Measurements from ENCODE around the gene KAZN. TPM values are rescaled to one million over a fixed set of nuclear protein-coding genes. Genes with fewer than 3 reads are reported as not detected.

KAZN gene
- total RNA-seq, 8 experiments from 2014 or later, result 16.9 to 31.4 (median 21.4) TPM

DNA sequence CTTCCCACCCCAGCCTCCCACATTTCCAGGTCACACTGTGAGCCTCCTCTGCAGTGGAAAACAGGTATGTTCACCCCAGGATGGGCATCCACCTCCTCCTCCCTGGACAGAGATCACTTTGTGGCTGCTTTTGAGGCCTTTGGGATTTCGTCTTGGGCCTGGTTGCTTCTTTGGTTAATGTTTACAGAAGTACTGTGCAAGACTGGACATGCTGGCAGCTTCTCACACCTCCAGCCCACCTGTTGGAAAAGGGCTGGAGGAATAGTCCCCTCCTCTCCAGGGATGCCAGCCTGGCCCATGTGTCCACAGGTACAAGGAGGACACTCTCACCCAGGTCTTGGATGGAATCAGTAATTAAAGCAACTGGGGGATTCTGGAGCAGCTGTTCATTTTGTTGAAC is 56.1 kb downstream of the KAZN start:
- Histone ChIP-seq H3K4me3 (no peak overlapping the region), H3K27ac (no peak overlapping the region), H3K4me1 (replicated peaks in 1 of 2) (peaks cover 12 to 16% of the 10 kb centered on the region in 2 donors)
- 83 to 100% (median 100%) methylated on average over 1 of the region's 1 CpG; no CpG with 5 or more reads in 6 of the 10 experiments for WGBS, 10 experiments
- peak in 1 of 8 experiments; percentile 4 for ATAC-seq (replicated peaks in 6 of 8)
- in situ Hi-C loops (cut with MboI; ENCODE audit: low pct_unique_long_range_greater_than_20kb in 2 of 9, low sequenced_read_pairs in 9 of 9, unreplicated experiment in 9 of 9), result no loop called here

DNA sequence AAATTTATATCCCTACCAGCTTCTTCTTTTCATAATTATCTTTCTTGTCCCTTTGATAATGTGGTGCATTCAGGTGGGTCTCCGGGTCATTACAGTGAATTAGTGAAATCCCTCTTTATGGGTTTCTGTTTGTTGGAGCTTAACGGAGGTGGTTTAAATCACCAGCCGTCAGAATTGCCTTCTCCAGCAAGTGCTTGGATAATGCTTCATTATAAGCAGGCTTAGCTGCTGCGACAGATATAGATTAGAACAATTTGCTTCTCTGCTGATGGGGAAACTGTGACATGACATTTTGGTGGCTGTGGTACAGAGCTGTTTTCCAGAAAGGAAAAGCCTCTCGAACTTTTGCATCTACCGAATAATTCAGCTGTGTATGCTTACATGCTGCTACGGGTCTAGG is 56.9 kb downstream of the KAZN start:
- H3K27ac ChIP-seq, result peak overlapping the region in 1 of 2 donors; percentile 4
- H3K4me3 ChIP-seq, result no peak overlapping the region
- in situ Hi-C loops (cut with MboI; ENCODE audit: low pct_unique_long_range_greater_than_20kb in 2 of 9, low sequenced_read_pairs in 9 of 9, unreplicated experiment in 9 of 9), result no loop called here
- peaks cover 12 to 16% of the 10 kb centered on the region in 2 donors for H3K4me1 ChIP-seq (replicated peaks in 1 of 2)
- 20 to 100% (median 65%) methylated on average over 1 to 7 of the region's 7 CpGs for WGBS, 10 experiments
- ATAC-seq (replicated peaks in 6 of 8), result peak in 5 of 8 experiments; percentile 32 to 76 (median 46)

DNA sequence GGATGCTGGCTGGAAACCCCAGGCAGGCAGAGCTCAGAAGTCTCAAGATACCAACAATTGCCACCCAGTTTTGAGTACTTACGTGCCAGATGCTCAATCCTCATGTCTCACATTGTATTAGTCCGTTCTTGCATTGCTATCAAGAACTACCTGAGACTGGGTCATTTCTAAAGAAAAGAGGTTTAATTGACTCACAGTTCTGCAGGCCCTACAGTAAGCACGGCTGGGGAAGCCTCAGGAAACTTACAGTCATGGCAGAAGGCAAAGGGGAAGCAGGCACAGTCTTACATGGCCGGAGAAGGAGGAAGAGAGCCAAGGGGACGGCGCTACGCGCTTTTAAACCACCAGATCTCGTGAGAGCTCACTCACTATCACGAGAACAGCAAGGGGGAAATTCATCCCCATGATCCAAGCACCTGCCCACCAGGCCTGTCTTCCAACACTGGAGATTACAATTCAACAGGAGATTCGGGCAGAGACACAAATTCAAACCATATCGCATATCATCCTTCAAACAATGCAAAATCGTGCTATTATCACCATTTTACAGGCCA is 58.0 kb downstream of the KAZN start:
- H3K27ac ChIP-seq, result no peak overlapping the region
- WGBS, 10 experiments, result 35 to 100% (median 86%) methylated on average over 1 to 13 of the region's 13 CpGs; no CpG with 5 or more reads in 1 of the 10 experiments
- in situ Hi-C loops (cut with MboI; ENCODE audit: low pct_unique_long_range_greater_than_20kb in 2 of 9, low sequenced_read_pairs in 9 of 9, unreplicated experiment in 9 of 9), result no loop called here
- no peak overlapping the region for H3K4me3 ChIP-seq
- H3K4me1 ChIP-seq (replicated peaks in 1 of 2), result peaks cover 12 to 16% of the 10 kb centered on the region in 2 donors
- ATAC-seq (replicated peaks in 6 of 8), result no peak

DNA sequence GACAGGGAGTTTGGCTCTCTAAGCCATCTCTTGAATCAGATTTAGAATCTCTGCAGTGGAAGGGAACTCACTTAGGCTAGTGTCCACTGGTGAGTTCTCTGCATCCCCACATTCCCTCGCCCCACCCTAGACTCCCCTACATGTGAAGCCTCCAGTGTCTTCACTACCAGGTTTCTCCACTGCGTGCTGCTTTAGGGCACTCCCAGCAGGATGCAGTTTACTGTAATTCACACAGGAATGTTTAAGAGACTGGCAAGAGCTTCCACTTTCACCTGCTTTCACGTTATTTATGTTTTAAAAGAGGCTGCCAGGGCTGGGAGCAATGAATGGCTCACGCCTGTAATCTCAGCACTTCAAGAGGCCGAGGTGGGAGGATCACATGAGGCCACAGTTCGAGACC is 60.2 kb downstream of the KAZN start:
- peaks cover 12 to 16% of the 10 kb centered on the region in 2 donors for H3K4me1 ChIP-seq (replicated peaks in 1 of 2)
- H3K4me3 ChIP-seq, result no peak overlapping the region
- WGBS, 10 experiments, result 46 to 90% (median 83%) methylated on average over 2 to 5 of the region's 6 CpGs; no CpG with 5 or more reads in 2 of the 10 experiments
- in situ Hi-C loops (cut with MboI; ENCODE audit: low pct_unique_long_range_greater_than_20kb in 2 of 9, low sequenced_read_pairs in 9 of 9, unreplicated experiment in 9 of 9), result no loop called here
- ATAC-seq (replicated peaks in 6 of 8), result no peak
- H3K27ac ChIP-seq, result no peak overlapping the region

DNA sequence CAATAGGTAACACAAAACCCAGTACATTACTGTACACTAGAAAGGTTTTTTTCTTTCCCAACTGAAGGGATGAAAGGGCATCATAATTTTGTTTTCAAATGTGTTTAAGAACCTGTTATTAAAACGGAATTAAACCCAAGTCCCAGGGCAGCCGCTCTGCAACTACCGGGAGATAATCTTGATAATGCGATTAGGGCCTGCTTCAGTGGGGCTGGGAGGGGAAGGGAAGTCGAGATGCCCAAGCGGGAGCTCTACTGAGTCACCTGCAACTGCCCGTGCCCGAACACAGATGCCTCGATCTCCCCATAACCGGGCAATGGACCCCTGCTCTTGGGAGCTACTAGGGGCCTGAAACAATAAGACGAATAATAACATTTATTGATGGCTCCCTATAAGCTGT is 61.4 kb downstream of the KAZN start:
- ATAC-seq (replicated peaks in 6 of 8), result peak in 1 of 8 experiments; percentile 11
- no peak overlapping the region for H3K4me3 ChIP-seq

DNA sequence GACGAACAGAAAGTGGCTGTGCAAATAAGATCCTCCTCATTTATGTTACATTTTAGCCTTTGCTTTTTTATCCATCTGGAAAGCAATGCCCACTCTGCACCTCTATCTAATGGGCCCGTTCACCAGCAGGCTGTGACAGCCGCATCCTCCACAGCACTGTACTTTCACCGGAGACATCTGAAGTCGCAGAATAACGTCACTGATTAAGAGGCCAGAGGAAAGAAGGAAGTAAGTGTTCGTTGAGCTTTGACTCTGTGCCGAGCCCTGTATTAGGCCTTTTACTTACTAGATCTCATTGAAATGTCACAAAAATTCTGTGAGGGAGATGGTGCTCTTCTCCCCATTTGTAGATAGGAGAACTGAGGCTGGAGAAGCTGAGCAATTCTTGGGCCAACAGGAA is 62.3 kb downstream of the KAZN start:
- 20 to 100% (median 91%) methylated on average over 1 to 8 of the region's 8 CpGs for WGBS, 10 experiments
- peak in 2 of 8 experiments; percentile 12 to 34 for ATAC-seq (replicated peaks in 6 of 8)
- Histone ChIP-seq H3K27ac (no peak overlapping the region), H3K4me3 (no peak overlapping the region), H3K4me1 (replicated peaks in 1 of 2) (peaks cover under 1 to 4% of the 10 kb centered on the region in 2 donors)
- in situ Hi-C loops (cut with MboI; ENCODE audit: low pct_unique_long_range_greater_than_20kb in 2 of 9, low sequenced_read_pairs in 9 of 9, unreplicated experiment in 9 of 9), result no loop called here

More for the DNA sequence above, 61.4 kb downstream of the KAZN start:
- in situ Hi-C loops (cut with MboI; ENCODE audit: low pct_unique_long_range_greater_than_20kb in 2 of 9, low sequenced_read_pairs in 9 of 9, unreplicated experiment in 9 of 9), result no loop called here
- 73 to 100% (median 81%) methylated on average over 1 to 11 of the region's 11 CpGs for WGBS, 10 experiments
- H3K4me1 ChIP-seq (replicated peaks in 1 of 2), result peaks cover 10 to 12% of the 10 kb centered on the region in 2 donors
- H3K27ac ChIP-seq, result no peak overlapping the region

DNA sequence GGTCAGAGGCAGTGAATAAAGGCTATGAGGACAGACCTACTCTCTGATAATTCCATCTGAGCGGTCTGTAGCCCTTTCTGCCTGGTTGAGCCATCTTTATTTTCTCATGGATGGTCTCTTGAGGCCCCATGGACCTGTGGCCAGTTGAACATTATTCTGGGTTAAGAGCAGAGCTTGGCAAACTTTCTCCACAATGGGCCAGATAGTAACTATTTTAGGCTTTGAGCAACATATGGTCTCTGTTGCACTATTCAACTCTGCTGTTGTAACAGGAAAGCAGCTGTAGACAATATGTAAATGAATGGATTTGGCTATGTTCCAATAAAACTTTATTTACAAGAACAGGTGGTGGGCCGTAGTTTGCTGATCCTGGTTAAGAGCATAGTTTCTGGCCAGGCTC is 62.7 kb downstream of the KAZN start:
- Histone ChIP-seq H3K4me1 (replicated peaks in 1 of 2) (no peaks in the 10 kb centered on the region), H3K4me3 (no peak overlapping the region), H3K27ac (no peak overlapping the region)
- in situ Hi-C loops (cut with MboI; ENCODE audit: low pct_unique_long_range_greater_than_20kb in 2 of 9, low sequenced_read_pairs in 9 of 9, unreplicated experiment in 9 of 9), result no loop called here
- ATAC-seq (replicated peaks in 6 of 8), result peak in 3 of 8 experiments; percentile 70 to 89 (median 78)
- WGBS, 10 experiments, result 0 to 100% (median 78%) methylated on average over 1 to 2 of the region's 2 CpGs; no CpG with 5 or more reads in 2 of the 10 experiments

DNA sequence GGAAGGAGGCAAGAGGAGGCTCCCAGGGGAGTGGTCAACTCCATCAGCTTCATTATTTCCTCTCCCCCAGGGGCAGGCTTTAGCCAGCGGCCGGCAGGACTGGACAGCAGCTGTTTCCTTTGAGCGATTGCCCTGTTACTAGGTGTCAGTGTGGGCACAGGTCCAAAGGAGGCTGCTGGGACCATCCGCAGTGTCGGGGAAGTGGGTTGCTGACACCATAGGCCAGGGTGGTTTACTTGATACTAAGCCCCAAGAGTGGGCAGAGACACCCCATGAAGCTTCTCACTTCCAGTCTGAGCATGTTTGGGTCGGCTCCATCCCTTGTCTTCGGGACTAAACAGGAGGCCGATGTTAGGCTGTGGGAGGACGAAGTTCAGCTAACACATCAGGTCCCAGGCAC is 63.6 kb downstream of the KAZN start:
- 69 to 94% (median 84%) methylated on average over 1 to 9 of the region's 9 CpGs; no CpG with 5 or more reads in 3 of the 10 experiments for WGBS, 10 experiments
- no peak for ATAC-seq (replicated peaks in 6 of 8)
- Histone ChIP-seq H3K4me1 (replicated peaks in 1 of 2) (no peaks in the 10 kb centered on the region), H3K4me3 (no peak overlapping the region), H3K27ac (no peak overlapping the region)
- in situ Hi-C loops (cut with MboI; ENCODE audit: low pct_unique_long_range_greater_than_20kb in 2 of 9, low sequenced_read_pairs in 9 of 9, unreplicated experiment in 9 of 9), result no loop called here

DNA sequence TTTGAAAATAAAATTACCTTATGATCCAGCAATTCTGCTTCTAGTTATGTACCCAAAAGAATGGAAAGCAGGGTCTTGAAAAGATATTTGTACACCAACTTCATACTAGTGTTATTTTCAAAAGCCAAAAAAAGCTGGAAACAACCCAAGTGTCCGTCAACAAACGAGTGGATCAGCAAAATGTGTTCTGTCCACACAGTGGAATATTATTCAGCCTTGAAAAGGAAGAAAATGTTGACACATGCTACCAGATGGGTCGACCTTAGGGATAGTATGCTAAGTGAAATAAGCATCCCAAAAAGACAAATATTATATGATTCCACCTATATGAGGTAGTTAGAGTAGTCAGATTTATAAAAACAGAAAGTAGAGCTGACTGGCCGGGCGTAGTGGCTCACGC is 65.3 kb downstream of the KAZN start:
- Histone ChIP-seq H3K4me3 (no peak overlapping the region), H3K27ac (no peak overlapping the region), H3K4me1 (replicated peaks in 1 of 2) (peaks cover 8 to 16% of the 10 kb centered on the region in 2 donors)
- ATAC-seq (replicated peaks in 6 of 8), result no peak
- WGBS, 10 experiments, result 0 to 100% (median 95%) methylated on average over 1 to 6 of the region's 6 CpGs; no CpG with 5 or more reads in 1 of the 10 experiments
- in situ Hi-C loops (cut with MboI; ENCODE audit: low pct_unique_long_range_greater_than_20kb in 2 of 9, low sequenced_read_pairs in 9 of 9, unreplicated experiment in 9 of 9), result no loop called here

DNA sequence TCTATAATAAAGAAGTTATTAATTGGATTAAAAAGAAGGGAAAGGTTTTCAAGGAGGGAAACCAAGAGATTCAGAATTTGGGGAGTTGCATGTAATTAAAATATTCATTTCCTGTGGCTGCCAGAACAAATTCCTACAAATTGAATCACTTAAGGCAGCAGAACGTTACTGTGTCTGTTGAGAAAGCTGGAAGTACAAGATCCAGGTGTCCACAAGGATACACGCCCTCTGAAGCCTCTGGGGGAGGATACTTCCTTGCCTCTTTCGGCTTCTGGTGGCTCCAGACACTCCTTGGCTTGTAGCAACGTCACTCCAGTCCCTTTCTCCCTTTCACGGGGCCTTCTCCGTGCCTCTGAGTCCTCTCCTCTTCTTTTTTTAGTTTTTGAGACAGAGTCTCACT is 67.9 kb downstream of the KAZN start:
- in situ Hi-C loops (cut with MboI; ENCODE audit: low pct_unique_long_range_greater_than_20kb in 2 of 9, low sequenced_read_pairs in 9 of 9, unreplicated experiment in 9 of 9), result no loop called here
- peak in 3 of 8 experiments; percentile 70 to 91 (median 70) for ATAC-seq (replicated peaks in 6 of 8)
- peaks cover 13 to 23% of the 10 kb centered on the region in 2 donors for H3K4me1 ChIP-seq (replicated peaks in 1 of 2)
- H3K27ac ChIP-seq, result no peak overlapping the region
- WGBS, 10 experiments, result 35 to 96% (median 86%) methylated on average over 4 to 6 of the region's 6 CpGs; no CpG with 5 or more reads in 3 of the 10 experiments
- no peak overlapping the region for H3K4me3 ChIP-seq

DNA sequence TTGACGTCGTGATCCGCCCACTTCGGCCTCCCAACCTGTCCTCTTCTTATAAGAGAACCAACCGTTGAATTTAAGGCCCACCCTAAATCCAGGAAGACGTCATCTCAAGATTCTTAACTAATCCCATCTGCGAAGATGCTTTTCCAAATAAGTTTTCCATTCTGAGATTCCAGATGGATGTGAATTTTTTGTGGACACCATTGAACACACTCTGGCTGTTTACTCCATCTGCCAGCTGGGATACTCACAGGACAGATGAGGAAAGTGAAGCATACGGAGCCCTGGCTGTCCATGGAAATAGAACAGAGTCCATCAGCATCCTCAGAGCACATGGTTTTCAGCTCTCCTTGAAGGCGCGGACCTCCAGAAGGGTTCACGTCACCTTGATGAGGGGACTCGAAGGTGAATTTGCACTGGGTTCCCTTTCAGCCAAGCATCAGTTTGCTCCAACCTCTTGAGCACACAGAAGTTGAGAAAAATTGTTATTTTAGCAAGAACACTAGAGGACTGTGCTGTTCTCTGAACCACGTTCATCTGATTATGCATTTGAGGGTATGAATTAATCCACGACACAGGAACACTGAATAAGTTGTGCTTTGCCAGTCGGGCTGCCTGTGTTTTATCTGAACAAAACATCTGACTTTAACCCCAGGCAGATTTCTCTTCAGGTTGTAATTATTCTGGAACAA is 68.6 kb downstream of the KAZN start:
- H3K27ac ChIP-seq, result no peak overlapping the region
- in situ Hi-C loops (cut with MboI; ENCODE audit: low pct_unique_long_range_greater_than_20kb in 2 of 9, low sequenced_read_pairs in 9 of 9, unreplicated experiment in 9 of 9), result no loop called here
- no peak overlapping the region for H3K4me3 ChIP-seq
- H3K4me1 ChIP-seq (replicated peaks in 1 of 2), result peaks cover 18 to 30% of the 10 kb centered on the region in 2 donors
- peak in 1 of 8 experiments; percentile 60 for ATAC-seq (replicated peaks in 6 of 8)
- 38 to 100% (median 85%) methylated on average over 2 to 14 of the region's 15 CpGs for WGBS, 10 experiments

DNA sequence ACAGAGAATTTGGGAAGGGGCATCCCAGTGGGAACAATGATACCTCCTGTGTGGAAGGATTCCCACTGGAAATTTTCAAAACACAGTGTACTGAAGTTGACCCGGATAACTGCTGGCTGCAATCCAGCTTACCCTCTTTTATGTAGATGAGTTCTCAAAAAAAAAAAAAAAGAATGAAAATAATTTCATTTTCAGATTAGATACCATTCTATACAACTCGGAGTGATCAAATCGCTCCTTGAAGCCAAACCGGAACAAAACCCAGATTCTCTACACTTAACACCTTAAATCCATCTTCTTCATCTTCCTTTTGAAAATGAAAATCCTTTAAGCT is 69.1 kb downstream of the KAZN start:
- no peak overlapping the region for H3K4me3 ChIP-seq
- 33 to 96% (median 81%) methylated on average over 3 to 4 of the region's 4 CpGs for WGBS, 10 experiments
- H3K4me1 ChIP-seq (replicated peaks in 1 of 2), result peaks cover 22 to 34% of the 10 kb centered on the region in 2 donors
- in situ Hi-C loops (cut with MboI; ENCODE audit: low pct_unique_long_range_greater_than_20kb in 2 of 9, low sequenced_read_pairs in 9 of 9, unreplicated experiment in 9 of 9), result no loop called here
- ATAC-seq (replicated peaks in 6 of 8), result no peak
- no peak overlapping the region for H3K27ac ChIP-seq

DNA sequence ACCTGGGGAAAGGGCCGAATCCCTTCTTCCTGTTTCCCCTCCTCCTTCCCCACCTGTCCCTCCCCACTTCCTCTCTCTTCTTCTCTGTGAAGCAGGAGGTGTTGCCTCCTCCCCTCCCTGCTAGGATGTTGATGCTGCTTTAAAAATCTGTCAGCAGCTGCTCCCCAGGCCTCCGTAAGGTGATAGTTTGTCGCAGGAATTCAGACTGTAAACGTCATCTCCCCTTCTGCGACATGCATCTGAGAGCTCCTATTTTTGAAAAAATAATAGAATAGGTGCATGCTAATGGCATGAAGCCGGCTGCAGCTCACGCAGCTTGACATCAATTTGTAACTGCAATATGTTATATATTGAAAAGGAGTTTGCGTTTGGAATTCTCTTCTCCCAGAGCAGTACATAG is 70.1 kb downstream of the KAZN start:
- peaks cover 22 to 34% of the 10 kb centered on the region in 2 donors for H3K4me1 ChIP-seq (replicated peaks in 1 of 2)
- peak overlapping the region; percentile 57 to 66 for H3K27ac ChIP-seq
- in situ Hi-C loops (cut with MboI; ENCODE audit: low pct_unique_long_range_greater_than_20kb in 2 of 9, low sequenced_read_pairs in 9 of 9, unreplicated experiment in 9 of 9), result no loop called here
- 30 to 100% (median 44%) methylated on average over 1 to 8 of the region's 8 CpGs; no CpG with 5 or more reads in 2 of the 10 experiments for WGBS, 10 experiments
- peak in 5 of 8 experiments; percentile 61 to 87 (median 80) for ATAC-seq (replicated peaks in 6 of 8)
- H3K4me3 ChIP-seq, result peak overlapping the region in 1 of 5 donors; percentile 5
